GM10266 (cell line): ENCODE measurements around the gene TOR1AIP2.

Source experiments
- DNase-seq: peaks from one replicate; pipeline ENCODE4 v3.0.0; 2012; ENCODE audit errors: extremely low spot score
- TF ChIP-seq, protein P1 (sequence below): IDR thresholded peaks from 2 replicates; pipeline ENCODE4 v1.5.1; 2012; ENCODE audit warnings: mild to moderate bottlenecking, low read depth; ENCODE audit not compliant: control insufficient read depth, insufficient read depth; ENCODE audit errors: missing control alignments

The TOR1AIP2 gene

DNA sequence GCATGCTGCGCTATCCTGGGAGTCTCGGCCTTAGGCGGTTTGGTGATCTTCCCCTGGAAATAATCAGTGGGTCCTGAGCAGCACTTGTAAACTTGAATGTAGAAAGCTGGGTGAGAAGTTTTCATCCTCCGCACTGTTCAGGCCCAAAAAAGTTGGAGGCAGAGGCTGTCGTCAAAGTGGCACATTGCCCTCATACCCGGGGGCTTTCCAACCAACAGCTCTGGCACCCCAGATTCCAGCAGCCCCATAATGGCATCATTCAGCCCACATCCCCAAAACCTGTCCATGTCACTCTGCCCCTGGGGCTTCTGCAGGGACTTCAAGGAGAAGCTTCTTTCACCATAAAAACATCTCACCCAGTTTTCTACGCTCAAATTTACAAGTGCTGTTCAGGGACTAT is 59.3 kb downstream of the TOR1AIP2 start:
- DNase-seq: no peak
- TF ChIP-seq, protein P1, sequence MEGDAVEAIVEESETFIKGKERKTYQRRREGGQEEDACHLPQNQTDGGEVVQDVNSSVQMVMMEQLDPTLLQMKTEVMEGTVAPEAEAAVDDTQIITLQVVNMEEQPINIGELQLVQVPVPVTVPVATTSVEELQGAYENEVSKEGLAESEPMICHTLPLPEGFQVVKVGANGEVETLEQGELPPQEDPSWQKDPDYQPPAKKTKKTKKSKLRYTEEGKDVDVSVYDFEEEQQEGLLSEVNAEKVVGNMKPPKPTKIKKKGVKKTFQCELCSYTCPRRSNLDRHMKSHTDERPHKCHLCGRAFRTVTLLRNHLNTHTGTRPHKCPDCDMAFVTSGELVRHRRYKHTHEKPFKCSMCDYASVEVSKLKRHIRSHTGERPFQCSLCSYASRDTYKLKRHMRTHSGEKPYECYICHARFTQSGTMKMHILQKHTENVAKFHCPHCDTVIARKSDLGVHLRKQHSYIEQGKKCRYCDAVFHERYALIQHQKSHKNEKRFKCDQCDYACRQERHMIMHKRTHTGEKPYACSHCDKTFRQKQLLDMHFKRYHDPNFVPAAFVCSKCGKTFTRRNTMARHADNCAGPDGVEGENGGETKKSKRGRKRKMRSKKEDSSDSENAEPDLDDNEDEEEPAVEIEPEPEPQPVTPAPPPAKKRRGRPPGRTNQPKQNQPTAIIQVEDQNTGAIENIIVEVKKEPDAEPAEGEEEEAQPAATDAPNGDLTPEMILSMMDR: no peak

DNA sequence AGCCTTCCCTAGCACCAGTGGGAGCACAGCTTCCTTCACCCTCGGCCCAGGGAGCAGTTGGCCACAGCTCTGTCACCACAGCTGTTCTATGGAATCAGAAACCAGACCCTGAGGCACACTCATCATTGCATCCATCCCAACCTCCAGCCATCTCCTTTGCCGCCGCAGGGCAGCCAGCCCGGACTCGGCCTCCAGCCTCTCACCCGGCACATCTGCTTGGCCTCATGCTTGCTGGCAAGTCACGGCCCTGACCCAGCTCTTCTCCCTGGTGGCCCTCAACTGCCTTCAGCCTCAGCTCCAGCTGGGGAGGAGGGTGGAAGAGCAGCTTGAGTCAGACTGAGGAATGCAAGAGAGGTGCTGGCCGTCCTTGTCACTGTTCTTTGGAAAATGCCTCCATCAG is 59.8 kb downstream of the TOR1AIP2 start:
- DNase-seq: no peak
- TF ChIP-seq, protein P1: no peak

GRCh38 chr1:179817056-179817455 is 60.5 kb downstream of the TOR1AIP2 start:
- TF ChIP-seq, protein P1: no peak
- no peak for DNase-seq

DNA sequence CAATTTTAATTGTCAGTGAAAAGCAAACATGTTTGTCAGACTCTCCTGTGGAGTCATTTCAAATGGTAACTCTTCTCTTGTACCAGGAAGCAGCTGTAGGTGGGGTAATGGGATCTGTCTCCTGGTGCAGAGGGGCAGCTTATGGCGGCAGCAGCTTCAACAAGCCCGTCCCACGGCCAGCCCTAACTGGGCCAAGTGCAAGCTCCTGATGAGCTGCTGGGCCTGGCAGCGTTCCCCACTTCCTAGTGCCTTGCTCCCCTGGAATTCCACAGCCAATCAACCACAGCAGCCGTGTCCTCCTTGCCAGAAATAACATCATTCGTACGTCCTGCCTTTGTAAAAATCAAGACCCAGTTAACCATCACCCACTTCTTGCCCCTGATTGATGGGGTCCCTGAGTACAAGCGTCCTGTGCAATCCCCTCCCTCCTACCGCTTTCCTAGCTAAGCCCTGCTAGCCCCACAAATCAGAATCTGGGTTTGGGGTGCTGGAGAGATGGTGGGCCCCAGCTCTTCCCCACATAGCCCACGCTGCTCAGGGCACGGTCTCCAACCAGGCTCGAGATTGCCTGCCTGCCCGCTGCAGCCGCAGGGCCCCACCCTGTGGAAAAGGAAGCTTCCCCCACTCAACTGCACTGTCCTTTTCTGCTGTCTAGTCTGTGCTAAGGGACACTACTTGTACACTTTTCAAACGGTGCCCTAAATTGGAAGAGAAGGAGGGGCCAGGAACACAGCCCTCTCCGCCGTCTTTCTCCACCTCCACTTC is 61.2 kb downstream of the TOR1AIP2 start:
- TF ChIP-seq, protein P1: no peak
- DNase-seq: no peak

GRCh38 chr1:179815641-179816040 is 62.0 kb downstream of the TOR1AIP2 start:
- DNase-seq: no peak
- TF ChIP-seq, protein P1: no peak

DNA sequence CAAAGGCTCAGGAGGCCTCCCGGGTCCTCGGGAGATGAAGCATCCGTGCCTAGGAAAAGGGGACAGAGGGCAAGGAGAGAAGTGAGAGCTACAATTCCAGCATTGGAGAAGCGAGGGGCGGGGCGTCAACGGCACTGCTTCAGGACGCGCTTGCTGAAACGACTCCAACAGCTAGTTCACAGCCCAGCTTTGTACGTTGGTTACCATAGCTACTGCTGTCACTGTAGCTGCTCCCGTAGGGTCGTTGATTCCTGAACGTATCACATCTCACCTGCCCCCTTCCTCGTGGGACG is 63.1 kb downstream of the TOR1AIP2 start:
- TF ChIP-seq, protein P1: no peak
- DNase-seq: no peak

GRCh38 chr1:179813626-179814545 is 63.7 kb downstream of the TOR1AIP2 start:
- TF ChIP-seq, protein P1: no peak
- no peak for DNase-seq
